NB4 (cell line): ENCODE results near the gene MUC13.

Experiments
- MYC ChIP-seq: IDR thresholded peaks from 2 replicates; pipeline ENCODE4 v1.6.1; 2011; ENCODE audit warnings: low read depth, low read length
- POLR2A ChIP-seq: IDR thresholded peaks from 2 replicates; pipeline ENCODE4 v1.6.1; 2011; ENCODE audit warnings: mild to moderate bottlenecking; ENCODE audit not compliant: insufficient read length; ENCODE audit errors: extremely low read depth
- TF ChIP-seq, protein P1 (sequence below): IDR thresholded peaks from one replicate; pipeline ENCODE4 v1.5.1; 2012; ENCODE audit warnings: low read depth, low read length
- TF ChIP-seq, protein P2 (sequence below): IDR thresholded peaks from 2 replicates; pipeline ENCODE4 v1.6.1; 2011; ENCODE audit warnings: low read depth, low read length

DNA sequence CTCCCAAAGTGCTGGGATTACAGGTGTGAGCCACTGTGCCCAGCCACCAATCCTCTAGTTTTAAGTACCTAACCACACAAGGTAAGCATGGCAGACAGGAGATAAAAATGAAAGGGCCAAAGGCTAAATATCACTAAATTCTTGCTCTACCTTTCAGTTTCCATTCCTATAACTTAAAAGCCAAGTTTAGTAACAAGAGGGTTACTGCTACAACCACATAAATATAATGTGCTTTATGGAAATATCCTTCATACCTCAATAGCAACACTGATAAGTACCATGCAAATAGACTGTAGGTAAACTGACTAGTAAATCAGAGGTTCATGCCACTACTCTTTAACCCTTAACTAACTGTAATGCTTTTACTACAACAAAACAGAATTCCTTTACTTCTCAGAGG is 38.7 kb upstream of the MUC13 start:
- TF ChIP-seq, protein P1, sequence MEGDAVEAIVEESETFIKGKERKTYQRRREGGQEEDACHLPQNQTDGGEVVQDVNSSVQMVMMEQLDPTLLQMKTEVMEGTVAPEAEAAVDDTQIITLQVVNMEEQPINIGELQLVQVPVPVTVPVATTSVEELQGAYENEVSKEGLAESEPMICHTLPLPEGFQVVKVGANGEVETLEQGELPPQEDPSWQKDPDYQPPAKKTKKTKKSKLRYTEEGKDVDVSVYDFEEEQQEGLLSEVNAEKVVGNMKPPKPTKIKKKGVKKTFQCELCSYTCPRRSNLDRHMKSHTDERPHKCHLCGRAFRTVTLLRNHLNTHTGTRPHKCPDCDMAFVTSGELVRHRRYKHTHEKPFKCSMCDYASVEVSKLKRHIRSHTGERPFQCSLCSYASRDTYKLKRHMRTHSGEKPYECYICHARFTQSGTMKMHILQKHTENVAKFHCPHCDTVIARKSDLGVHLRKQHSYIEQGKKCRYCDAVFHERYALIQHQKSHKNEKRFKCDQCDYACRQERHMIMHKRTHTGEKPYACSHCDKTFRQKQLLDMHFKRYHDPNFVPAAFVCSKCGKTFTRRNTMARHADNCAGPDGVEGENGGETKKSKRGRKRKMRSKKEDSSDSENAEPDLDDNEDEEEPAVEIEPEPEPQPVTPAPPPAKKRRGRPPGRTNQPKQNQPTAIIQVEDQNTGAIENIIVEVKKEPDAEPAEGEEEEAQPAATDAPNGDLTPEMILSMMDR, result no peak
- no peak for TF ChIP-seq POLR2A
- no peak for TF ChIP-seq MYC
- TF ChIP-seq, protein P2, sequence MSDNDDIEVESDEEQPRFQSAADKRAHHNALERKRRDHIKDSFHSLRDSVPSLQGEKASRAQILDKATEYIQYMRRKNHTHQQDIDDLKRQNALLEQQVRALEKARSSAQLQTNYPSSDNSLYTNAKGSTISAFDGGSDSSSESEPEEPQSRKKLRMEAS, result no peak
